Stimulated activated CD8-positive, alpha-beta memory T cell treated with anti-CD3 and anti-CD28 coated beads, Interleukin-7, amount 100 ng/mL, for 48 hours (primary cell): ENCODE data around the gene OR2Z1.
"Not testable (repeated sequence)": the region's sequence is repeated elsewhere in the genome, so short reads cannot be mapped to it uniquely, and the experiment has no call there.

ENCODE experiments used
- DNase-seq, 2 donors: peaks; one replicate each; pipeline ENCODE4 v3.0.0-alpha.2; 2020; ENCODE audit warnings: low read depth in 1 of 2; ENCODE audit errors: extremely low read depth in 1 of 2

OR2Z1 gene

DNA sequence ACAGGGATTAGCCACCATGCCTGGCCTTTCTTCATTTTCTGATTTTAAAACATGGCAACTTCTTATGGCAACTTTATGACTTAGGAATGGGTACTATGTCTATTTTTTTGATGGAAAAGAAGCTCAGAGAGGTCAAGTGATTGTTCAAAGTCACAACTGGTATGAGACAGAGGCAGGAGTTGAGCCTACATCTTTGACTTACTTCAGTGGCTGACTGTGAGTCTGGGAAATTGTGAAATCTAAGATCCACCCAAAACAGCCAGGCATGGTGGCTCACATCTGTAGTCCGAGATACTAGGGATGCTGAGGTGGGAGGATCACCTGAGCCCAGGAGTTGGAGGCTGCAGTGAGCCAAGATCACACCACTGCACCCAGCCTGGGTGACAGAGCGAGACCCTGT, 20.5 kb upstream of the OR2Z1 start:
- DNase-seq: no peak

DNA sequence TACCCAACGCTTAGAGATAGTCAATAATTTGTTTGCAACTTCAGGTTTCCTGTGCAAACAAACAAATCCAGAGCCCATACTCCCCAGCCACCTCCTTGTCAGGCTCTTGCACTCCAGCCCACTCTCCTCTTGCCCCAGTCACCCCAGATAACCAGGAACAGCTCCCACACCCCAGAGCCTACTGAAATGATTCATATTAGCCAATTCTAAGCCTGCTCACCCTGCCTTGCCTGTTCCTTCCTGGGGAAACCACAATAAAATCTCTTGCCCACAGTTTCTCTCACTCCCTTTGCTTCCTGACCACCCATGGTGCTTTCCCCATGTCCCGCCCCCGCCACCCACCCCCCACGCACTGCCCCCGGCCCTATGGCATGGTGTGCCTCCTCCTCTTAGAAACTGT, 19.1 kb upstream of the OR2Z1 start:
- DNase-seq: peak in 1 of 2 donors; percentile 28

DNA sequence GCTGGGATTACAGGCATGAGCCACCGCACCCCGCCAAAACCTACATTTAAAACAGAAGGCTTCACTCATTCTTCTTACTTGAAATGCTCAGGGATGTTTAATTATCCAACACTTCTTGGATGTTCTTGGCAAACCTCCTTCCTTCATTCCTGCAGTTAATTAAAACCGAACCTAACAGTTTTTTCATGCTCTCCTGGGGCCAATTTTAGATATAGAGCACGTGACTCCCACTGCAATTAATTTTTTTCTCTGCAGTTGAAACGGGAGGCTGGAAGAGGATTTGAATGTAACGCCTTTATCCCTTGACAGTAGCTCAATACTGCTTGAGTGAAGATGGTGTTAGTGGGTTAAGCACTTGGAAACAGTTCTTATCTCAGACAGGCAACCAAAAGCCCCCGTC, 18.2 kb upstream of the OR2Z1 start:
- DNase-seq: no peak

DNA sequence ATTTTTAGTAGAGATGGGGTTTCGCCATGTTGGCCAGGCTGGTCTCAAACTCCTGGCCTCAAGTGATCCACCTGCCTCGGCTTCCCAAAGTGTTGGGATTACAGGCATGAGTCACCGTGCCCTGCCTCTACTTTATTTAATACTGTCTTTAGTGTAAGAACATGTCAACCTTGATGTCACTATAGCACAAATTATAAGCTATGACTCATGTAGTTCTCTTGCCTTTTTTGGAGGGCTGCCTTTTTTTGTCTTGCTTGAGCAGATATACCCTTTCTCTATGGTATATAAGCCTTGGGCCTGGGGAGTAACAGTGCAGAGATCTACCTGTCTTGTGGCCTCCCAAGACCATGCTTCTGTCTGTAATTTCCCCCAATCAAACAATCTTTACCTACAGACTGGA, 16.1 kb upstream of the OR2Z1 start:
- not testable (repeated sequence) for DNase-seq

DNA sequence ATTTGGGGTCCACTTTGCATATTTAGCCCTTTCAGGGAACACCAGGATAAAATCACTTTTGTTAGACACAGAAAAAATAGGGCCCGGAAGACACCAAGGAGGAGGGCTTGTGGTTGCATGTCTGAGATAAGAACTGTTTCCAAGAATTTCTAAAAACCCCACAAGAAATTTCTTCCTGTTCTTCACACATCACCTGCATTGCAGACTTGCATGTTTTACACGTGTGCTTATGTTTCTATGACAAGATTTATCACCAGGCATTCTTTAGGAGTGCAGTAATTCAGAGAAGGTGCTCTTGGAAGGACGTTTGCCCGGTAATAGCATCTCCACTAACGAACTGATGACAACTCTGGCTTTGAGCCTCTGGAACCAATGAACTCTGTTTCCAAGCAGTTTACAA, 15.7 kb upstream of the OR2Z1 start:
- DNase-seq: no peak

DNA sequence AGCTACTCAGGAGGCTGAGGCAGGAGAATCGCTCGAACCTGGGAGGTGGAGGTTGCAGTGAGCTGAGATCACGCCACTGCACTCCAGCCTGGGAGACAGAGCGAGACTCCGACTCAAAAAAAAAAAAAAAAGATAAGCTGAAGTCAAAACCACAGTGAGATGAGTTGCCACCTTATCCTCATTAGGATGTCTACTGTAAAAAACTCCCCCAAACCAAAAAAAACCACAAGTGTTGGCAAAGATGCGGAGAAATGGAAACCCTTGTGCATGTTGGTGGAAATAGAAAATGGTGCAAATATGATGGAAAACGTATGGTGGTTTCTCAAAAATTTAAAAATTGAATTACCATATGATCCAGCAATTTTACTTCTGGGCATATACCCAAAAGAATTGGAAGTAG, 11.1 kb upstream of the OR2Z1 start:
- DNase-seq: not testable (repeated sequence)

DNA sequence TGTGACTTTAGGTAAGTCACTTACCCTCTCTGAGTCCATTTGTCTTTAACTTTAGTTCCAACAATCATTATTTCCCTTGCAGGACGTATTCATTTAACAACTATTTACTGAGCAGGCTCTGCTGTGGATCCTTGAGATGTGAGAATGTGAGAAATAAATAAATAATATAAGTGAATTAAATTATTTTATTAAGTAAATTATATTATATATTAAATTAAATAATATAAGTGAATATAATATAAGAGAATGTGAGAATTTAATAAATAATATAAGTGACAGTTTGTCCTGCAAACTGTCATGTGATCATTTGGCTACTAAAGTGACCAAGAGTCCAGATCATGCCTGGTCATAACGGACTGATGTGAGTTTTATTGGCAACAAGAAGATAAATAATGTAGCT, 598 bp downstream of the OR2Z1 start:
- DNase-seq: no peak

DNA sequence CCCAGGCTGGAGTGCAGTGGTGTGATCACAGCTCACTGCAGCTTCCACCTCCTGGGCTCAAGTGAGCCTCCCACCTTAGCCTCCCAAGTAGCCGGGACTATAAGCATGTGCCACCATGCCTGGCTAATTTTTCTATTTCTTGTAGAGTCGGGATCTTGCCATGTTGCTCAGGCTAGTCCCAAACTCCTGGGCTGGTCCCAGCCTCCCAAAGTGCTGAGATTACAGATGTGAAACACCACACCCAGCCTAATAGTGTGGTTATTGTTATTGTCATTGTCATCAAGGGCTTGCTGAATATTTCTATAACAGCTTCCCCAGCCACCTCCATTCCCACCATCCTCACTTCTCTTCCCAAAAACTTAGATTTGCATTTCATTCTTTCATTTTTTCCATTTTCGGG, 2.8 kb downstream of the OR2Z1 start:
- no peak for DNase-seq

DNA sequence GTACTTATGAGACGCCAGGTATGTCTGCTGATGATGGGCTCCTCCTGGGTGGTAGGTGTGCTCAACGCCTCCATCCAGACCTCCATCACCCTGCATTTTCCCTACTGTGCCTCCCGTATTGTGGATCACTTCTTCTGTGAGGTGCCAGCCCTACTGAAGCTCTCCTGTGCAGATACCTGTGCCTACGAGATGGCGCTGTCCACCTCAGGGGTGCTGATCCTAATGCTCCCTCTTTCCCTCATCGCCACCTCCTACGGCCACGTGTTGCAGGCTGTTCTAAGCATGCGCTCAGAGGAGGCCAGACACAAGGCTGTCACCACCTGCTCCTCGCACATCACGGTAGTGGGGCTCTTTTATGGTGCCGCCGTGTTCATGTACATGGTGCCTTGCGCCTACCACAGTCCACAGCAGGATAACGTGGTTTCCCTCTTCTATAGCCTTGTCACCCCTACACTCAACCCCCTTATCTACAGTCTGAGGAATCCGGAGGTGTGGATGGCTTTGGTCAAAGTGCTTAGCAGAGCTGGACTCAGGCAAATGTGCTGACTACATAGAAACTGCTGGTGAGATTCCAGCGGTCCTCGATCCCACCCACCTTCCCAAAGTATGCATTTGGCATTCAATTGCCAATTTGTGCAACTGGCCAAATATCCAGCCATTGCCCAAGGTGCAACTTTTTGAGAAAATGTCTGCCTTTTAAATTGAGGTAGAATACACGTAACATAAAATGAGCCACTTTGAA, 10.2 kb downstream of the OR2Z1 start:
- no peak for DNase-seq

DNA sequence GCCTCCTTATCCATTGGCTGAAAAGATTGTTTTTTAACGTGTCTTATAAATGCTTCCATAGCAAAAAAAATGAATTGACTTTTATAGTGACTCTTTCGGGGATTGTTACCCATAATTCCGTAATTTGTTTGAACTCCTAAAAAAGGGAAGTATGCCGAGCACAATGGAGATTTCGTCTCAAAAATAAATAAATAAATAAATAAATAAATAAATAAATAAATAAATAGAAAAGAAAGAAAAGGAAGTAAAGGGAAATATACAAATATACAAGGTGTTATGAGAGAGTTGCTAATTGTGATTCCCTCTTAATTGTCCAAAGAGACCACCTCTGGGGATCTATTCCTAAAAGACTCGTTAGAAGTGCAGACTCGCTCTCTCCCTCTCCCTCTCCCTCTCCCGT, 16.9 kb downstream of the OR2Z1 start:
- no peak for DNase-seq

DNA sequence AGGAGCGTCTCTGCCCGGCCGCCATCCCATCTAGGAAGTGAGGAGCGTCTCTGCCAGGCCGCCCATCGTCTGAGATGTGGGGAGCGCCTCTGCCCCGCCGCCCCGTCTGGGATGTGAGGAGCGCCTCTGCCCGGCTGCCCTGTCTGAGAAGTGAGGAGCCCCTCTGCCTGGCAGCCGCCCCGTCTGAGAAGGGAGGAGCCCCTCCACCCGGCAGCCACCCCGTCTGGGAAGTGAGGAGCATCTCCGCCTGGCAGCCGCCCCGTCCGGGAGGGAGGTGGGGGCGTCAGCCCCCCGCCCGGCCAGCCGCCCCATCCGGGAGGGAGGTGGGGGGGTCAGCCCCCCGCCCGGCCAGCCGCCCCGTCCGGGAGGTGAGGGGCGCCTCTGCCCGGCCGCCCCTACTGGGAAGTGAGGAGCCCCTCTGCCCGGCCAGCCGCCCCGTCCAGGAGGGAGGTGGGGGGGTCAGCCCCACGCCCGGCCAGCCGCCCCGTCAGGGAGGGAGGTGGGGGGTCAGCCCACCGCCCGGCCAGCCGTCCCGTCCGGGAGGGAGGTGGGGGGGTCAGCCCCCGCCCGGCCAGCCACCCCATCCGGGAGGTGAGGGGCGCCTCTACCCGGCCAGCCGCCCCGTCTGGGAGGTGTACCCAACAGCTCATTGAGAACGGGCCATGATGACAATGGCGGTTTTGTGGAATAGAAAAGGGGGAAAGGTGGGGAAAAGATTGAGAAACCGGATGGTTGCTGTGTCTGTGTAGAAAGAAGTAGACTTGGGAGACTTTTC, 18.0 kb downstream of the OR2Z1 start:
- not testable (repeated sequence) for DNase-seq

DNA sequence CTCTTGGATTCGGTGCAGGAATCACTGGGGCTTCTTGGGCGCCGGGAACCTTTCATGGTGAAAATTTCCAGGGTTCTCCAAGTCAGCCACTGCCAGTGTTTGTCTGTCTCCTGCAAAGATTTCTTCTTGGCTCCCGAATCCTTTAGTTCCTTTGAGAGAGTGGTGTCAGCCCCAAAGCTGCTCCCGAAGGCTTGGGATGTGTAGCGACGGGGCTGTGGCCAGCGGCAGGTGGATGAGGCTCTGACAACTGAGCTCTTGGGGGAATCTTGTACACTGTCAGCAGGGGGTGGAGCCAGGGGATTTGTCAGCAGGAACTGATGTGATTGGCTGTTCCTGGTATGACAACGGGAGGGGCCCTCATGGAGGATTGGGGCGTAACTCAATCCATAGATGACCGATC, 45.8 kb downstream of the OR2Z1 start:
- DNase-seq: not testable (repeated sequence)

DNA sequence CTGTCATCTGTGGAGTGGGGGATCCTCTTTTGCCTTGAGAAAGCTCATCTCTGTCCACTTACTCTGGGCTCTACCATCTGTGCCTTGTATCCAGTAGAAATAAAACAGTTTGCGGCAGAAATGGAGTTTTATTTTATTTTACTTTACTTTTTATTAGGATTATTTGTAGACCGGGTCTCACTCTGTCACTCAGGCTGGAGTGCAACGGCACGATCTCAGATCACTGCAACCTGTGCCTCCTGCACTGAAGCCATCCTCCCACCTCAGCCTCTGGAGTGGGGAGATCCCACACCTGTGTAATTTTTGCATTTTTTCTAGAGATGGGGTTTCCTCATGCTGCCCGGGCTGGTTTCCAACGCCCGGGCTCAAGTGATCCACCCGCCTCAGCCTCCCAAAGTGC, 47.8 kb downstream of the OR2Z1 start:
- DNase-seq: not testable (repeated sequence)

DNA sequence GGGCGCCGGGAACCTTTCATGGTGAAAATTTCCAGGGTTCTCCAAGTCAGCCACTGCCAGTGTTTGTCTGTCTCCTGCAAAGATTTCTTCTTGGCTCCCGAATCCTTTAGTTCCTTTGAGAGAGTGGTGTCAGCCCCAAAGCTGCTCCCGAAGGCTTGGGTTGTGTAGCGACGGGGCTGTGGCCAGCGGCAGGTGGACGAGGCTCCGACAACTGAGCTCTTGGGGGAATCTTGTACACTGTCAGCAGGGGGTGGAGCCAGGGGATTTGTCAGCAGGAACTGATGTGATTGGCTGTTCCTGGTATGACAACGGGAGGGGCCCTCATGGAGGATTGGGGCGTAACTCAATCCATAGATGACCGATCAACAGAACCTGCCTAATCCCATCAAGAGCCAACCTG, 52.2 kb downstream of the OR2Z1 start:
- not testable (repeated sequence) for DNase-seq
